GM12878 (cell line): Measurements from ENCODE around the gene FCAMR. TPM values are rescaled to one million over a fixed set of nuclear protein-coding genes. Genes with fewer than 3 reads are reported as not detected.

Source experiments
- BHLHE40 ChIP-seq, 2 experiments: fragments of 450-650 bp in 1 of 2; IDR thresholded peaks; 2 replicates each; pipeline ENCODE4 v1.6.1; 2011 to 2017; ENCODE audit warnings: low read depth in 2 of 2, borderline replicate concordance in 1 of 2, improper control_type of control experiment in 1 of 2, low read length in 1 of 2, mild to moderate bottlenecking in 1 of 2
- BRCA1 ChIP-seq: IDR thresholded peaks from 2 replicates; pipeline ENCODE4 v1.6.1; 2011; ENCODE audit warnings: low read depth, low read length, improper control_type of control experiment
- EED ChIP-seq: sonication (generic); IDR thresholded peaks from 2 replicates; pipeline ENCODE4 v1.6.1; 2016; ENCODE audit warnings: antibody characterized with exemption, low read depth
- EGR1 ChIP-seq, 2 experiments: IDR thresholded peaks; 1 replicate in 1 of 2; 2 replicates in 1 of 2; pipeline ENCODE4 v1.6.1; 2011 to 2012; ENCODE audit warnings: low read depth in 2 of 2, low read length in 2 of 2, borderline replicate concordance in 1 of 2, mild to moderate bottlenecking in 1 of 2, moderate library complexity in 1 of 2
- IKZF1 ChIP-seq: fragments of 450-650 bp; conservative IDR thresholded peaks from 2 replicates; pipeline ENCODE4 v1.6.1; 2017; ENCODE audit warnings: antibody characterized with exemption, mild to moderate bottlenecking
- LARP7 ChIP-seq: fragments of 450-650 bp; IDR thresholded peaks from 2 replicates; pipeline ENCODE4 v1.6.1; 2017; ENCODE audit warnings: mild to moderate bottlenecking
- MEF2A ChIP-seq: IDR thresholded peaks from 2 replicates; pipeline ENCODE4 v1.6.1; 2011; ENCODE audit warnings: low read depth, mild to moderate bottlenecking, low read length, moderate library complexity; ENCODE audit not compliant: insufficient read depth
- NR2F1 ChIP-seq: fragments of 450-650 bp; conservative IDR thresholded peaks from 2 replicates; pipeline ENCODE4 v1.6.1; 2017; ENCODE audit warnings: mild to moderate bottlenecking
- PAX5 ChIP-seq: IDR thresholded peaks from 2 replicates; pipeline ENCODE4 v1.6.1; 2011; ENCODE audit warnings: low read depth, low read length, borderline replicate concordance
- POLR2A ChIP-seq: IDR thresholded peaks from 2 replicates; pipeline ENCODE4 v1.6.1; 2011; ENCODE audit warnings: low read depth, mild to moderate bottlenecking, low read length
- POLR2AphosphoS2 ChIP-seq: IDR thresholded peaks from 2 replicates; pipeline ENCODE4 v1.6.1; 2011; ENCODE audit warnings: low read depth, mild to moderate bottlenecking, low read length, improper control_type of control experiment, moderate library complexity
- RB1 ChIP-seq: fragments of 450-650 bp; formaldehyde crosslinking; IDR thresholded peaks from 2 replicates; pipeline ENCODE4 v1.6.1; 2017; ENCODE audit warnings: mild to moderate bottlenecking, borderline replicate concordance
- RELB ChIP-seq: fragments of 450-650 bp; IDR thresholded peaks from 2 replicates; pipeline ENCODE4 v1.6.1; 2017; ENCODE audit warnings: low read depth, mild to moderate bottlenecking, moderate library complexity
- SMAD1 ChIP-seq: fragments of 450-650 bp; IDR thresholded peaks from 2 replicates; pipeline ENCODE4 v1.6.1; 2018; ENCODE audit warnings: mild to moderate bottlenecking, low read depth; ENCODE audit not compliant: partially characterized antibody
- SMAD5 ChIP-seq: IDR thresholded peaks from 2 replicates; pipeline ENCODE4 v1.6.1; 2016; ENCODE audit warnings: antibody characterized with exemption, low read depth
- SUPT20H ChIP-seq: IDR thresholded peaks from 2 replicates; pipeline ENCODE4 v1.6.1; 2011; ENCODE audit warnings: low read depth, mild to moderate bottlenecking, low read length, moderate library complexity, borderline replicate concordance; ENCODE audit not compliant: control insufficient read depth
- ZNF207 ChIP-seq: fragments of 450-650 bp; IDR thresholded peaks from 2 replicates; pipeline ENCODE4 v1.6.1; 2014; ENCODE audit warnings: antibody characterized with exemption, mild to moderate bottlenecking, borderline replicate concordance
- ZNF687 ChIP-seq: fragments of 450-650 bp; IDR thresholded peaks from 2 replicates; pipeline ENCODE4 v1.6.1; 2017; ENCODE audit warnings: mild to moderate bottlenecking, moderate library complexity
- polyA plus RNA-seq, 11 experiments: library from polyadenylated mRNA; depleted of rRNA in 4 of 11; unstranded in 6 of 11; stranded (reverse) in 5 of 11; fragments of >200 nt; fragmentation: Nextera tagmentation in 4 of 11; fragmentation: Illumina TruSeq in 1 of 11; extraction: Ambion mirVana in 4 of 11; extraction: Trizol in 1 of 11; gene quantifications; 1 replicate in 1 of 11; 2 replicates in 10 of 11; pipeline versions ENCODE4 v1.2.1 to v1.2.3, GENCODE V29; 2011 to 2016; ENCODE audit warnings: inconsistent platforms in 2 of 11, missing spikeins in 2 of 11, low read depth in 1 of 11
- total RNA-seq, 4 experiments: library from RNA; depleted of rRNA in 3 of 4; stranded (reverse); fragments of >200 nt in 3 of 4; fragmentation: Illumina TruSeq in 1 of 4; extraction: Trizol in 1 of 4; gene quantifications; 2 replicates each; pipeline versions ENCODE4 v1.2.1 to v1.2.3, GENCODE V29; 2013 to 2021
- TF ChIP-seq, protein P1 (sequence below): fragments of 450-650 bp; IDR thresholded peaks from 2 replicates; pipeline ENCODE4 v1.6.1; 2016; ENCODE audit warnings: mild to moderate bottlenecking
- TF ChIP-seq, protein P2 (sequence below): fragments of 450-650 bp; formaldehyde crosslinking; IDR thresholded peaks from 2 replicates; pipeline ENCODE4 v1.4.0; 2020; ENCODE audit warnings: mild to moderate bottlenecking, moderate library complexity

FCAMR gene
- total and polyA plus RNA-seq, 10 of the 15 experiments (the other 5 are each of a cell fraction or from before 2014, with no cell fraction given) = 0.04 to 0.15 (median 0.06) TPM; not detected in 3

DNA sequence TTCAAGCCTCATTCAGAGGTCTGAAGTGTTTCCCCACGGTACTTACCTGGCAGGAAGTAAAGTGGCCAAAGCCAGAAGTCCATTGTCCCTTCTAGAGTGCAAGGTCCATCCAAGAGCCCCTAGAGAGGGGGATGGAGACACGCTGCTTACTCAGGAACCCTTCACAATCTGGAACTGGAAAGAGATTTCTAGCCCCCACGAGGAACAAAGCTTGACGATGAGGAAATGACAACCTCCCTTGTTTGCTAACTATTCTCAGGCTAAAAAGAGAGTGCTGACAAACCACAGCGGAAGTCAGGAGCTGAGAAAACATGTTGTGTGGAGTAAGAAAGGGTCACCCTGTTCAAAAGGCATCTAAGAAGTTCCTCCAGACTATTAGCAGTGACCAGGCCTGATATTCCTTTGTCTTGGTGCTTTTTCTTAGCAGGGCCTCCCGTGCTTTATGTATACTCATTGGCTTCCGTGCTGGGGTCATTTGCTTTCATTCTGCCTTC, 48.4 kb downstream of the FCAMR start, which contains the start of gene FCMR (continued):
- TF ChIP-seq, protein P1, sequence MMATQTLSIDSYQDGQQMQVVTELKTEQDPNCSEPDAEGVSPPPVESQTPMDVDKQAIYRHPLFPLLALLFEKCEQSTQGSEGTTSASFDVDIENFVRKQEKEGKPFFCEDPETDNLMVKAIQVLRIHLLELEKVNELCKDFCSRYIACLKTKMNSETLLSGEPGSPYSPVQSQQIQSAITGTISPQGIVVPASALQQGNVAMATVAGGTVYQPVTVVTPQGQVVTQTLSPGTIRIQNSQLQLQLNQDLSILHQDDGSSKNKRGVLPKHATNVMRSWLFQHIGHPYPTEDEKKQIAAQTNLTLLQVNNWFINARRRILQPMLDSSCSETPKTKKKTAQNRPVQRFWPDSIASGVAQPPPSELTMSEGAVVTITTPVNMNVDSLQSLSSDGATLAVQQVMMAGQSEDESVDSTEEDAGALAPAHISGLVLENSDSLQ = peak; percentile 43; the same call in 1 of the 2 replicates
- TF ChIP-seq BRCA1 = 0 out of 2 replicates have a peak, but pooled peaks have one; percentile 12
- TF ChIP-seq SMAD1 = peak; percentile 82
- TF ChIP-seq ZNF207 = no peak
- TF ChIP-seq, protein P2, sequence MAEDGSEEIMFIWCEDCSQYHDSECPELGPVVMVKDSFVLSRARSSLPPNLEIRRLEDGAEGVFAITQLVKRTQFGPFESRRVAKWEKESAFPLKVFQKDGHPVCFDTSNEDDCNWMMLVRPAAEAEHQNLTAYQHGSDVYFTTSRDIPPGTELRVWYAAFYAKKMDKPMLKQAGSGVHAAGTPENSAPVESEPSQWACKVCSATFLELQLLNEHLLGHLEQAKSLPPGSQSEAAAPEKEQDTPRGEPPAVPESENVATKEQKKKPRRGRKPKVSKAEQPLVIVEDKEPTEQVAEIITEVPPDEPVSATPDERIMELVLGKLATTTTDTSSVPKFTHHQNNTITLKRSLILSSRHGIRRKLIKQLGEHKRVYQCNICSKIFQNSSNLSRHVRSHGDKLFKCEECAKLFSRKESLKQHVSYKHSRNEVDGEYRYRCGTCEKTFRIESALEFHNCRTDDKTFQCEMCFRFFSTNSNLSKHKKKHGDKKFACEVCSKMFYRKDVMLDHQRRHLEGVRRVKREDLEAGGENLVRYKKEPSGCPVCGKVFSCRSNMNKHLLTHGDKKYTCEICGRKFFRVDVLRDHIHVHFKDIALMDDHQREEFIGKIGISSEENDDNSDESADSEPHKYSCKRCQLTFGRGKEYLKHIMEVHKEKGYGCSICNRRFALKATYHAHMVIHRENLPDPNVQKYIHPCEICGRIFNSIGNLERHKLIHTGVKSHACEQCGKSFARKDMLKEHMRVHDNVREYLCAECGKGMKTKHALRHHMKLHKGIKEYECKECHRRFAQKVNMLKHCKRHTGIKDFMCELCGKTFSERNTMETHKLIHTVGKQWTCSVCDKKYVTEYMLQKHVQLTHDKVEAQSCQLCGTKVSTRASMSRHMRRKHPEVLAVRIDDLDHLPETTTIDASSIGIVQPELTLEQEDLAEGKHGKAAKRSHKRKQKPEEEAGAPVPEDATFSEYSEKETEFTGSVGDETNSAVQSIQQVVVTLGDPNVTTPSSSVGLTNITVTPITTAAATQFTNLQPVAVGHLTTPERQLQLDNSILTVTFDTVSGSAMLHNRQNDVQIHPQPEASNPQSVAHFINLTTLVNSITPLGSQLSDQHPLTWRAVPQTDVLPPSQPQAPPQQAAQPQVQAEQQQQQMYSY (CRISPR knock-in tag) = no peak
- TF ChIP-seq NR2F1 = 0 out of 2 replicates have a peak, but pooled peaks have one; percentile 14
- TF ChIP-seq EGR1 (IDR thresholded peaks at IDR 0.05; ENCODE audit: borderline replicate concordance in 1 of 2, low read depth in 2 of 2, low read length in 2 of 2) = no peak
- TF ChIP-seq RELB = peak; percentile 60
- TF ChIP-seq RB1 = peak; percentile 75; the same call in 1 of the 2 replicates
- TF ChIP-seq IKZF1 = peak; percentile 80
- TF ChIP-seq BHLHE40 (IDR thresholded peaks at IDR 0.05; ENCODE audit: borderline replicate concordance in 1 of 2, low read depth in 2 of 2, low read length in 1 of 2) = peak; percentile 42 to 52; a peak in 2 of 4 replicates
- TF ChIP-seq SUPT20H = no peak
- TF ChIP-seq SMAD5 = peak; percentile 69; the same call in 1 of the 2 replicates
- TF ChIP-seq POLR2A = peak; percentile 73
- TF ChIP-seq ZNF687 = peak; percentile 98
- peak; percentile 71 for TF ChIP-seq EED
- TF ChIP-seq LARP7 = 0 out of 2 replicates have a peak, but pooled peaks have one; percentile 7
- peak; percentile 69; the same call in 1 of the 2 replicates for TF ChIP-seq POLR2AphosphoS2
- TF ChIP-seq MEF2A = peak; percentile 56; the same call in 1 of the 2 replicates
- 0 out of 2 replicates have a peak, but pooled peaks have one; percentile 42 for TF ChIP-seq PAX5
